CD14-positive monocyte (primary cell): ENCODE measurements around the gene ACACA. TPM values are rescaled to one million over a fixed set of nuclear protein-coding genes. Genes with fewer than 3 reads are reported as not detected.

Experiments
- DNase-seq, 3 donors: peaks; one replicate each; pipeline ENCODE4 v3.0.0-alpha.2; 2011 to 2022
- H2AFZ ChIP-seq: 2 replicates; pipeline ENCODE4 v1.6.0; 2012; ENCODE audit warnings: mild to moderate bottlenecking, low read depth, low read length, inconsistent platforms; ENCODE audit not compliant: insufficient read depth, poor library complexity, severe bottlenecking
- H3K27ac ChIP-seq, 2 donors: 1 replicate in 1 of 2; 2 replicates in 1 of 2; pipeline ENCODE4 v1.5.1; 2012 to 2013; ENCODE audit warnings: low read length in 2 of 2, control low read depth in 1 of 2, inconsistent platforms in 1 of 2, low read depth in 1 of 2, mild to moderate bottlenecking in 1 of 2
- H3K27me3 ChIP-seq, 2 donors: one replicate each; pipeline versions ENCODE4 v1.6.0 to v1.6.1; 2011 to 2013; ENCODE audit warnings: low read length in 2 of 2; ENCODE audit not compliant: control insufficient read depth in 2 of 2, insufficient read depth in 2 of 2
- H3K36me3 ChIP-seq, 2 donors: replicated peaks in 1 of 2; 1 replicate in 1 of 2; 2 replicates in 1 of 2; pipeline versions ENCODE4 v1.5.1 to v1.6.1; 2012 to 2013; ENCODE audit warnings: low read length in 2 of 2, control low read depth in 1 of 2, inconsistent platforms in 1 of 2, mild to moderate bottlenecking in 1 of 2; ENCODE audit not compliant: insufficient read depth in 2 of 2, control insufficient read depth in 1 of 2
- H3K4me1 ChIP-seq, 2 donors: 1 replicate in 1 of 2; 2 replicates in 1 of 2; pipeline versions ENCODE4 v1.5.1 to v1.6.1; 2012 to 2013; ENCODE audit warnings: low read length in 2 of 2, control low read depth in 1 of 2, inconsistent platforms in 1 of 2, mild to moderate bottlenecking in 1 of 2, moderate library complexity in 1 of 2; ENCODE audit not compliant: insufficient read depth in 2 of 2, control insufficient read depth in 1 of 2
- H3K4me2 ChIP-seq: replicated peaks from 2 replicates; pipeline ENCODE3; 2012; ENCODE audit warnings: low read length, moderate library complexity, mild to moderate bottlenecking; ENCODE audit not compliant: poor library complexity, severe bottlenecking; ENCODE audit errors: extremely low read depth
- H3K4me3 ChIP-seq, 3 experiments: fragments of 200-600 bp in 1 of 3; sonication (generic) in 1 of 3; replicated peaks in 1 of 3; 1 replicate in 2 of 3; 2 replicates in 1 of 3; pipeline ENCODE4 v1.5.1; 2011 to 2013; ENCODE audit warnings: low read length in 3 of 3, mild to moderate bottlenecking in 3 of 3, control low read depth in 2 of 3, low read depth in 2 of 3, inconsistent platforms in 1 of 3, moderate library complexity in 1 of 3
- H3K79me2 ChIP-seq: 2 replicates; pipeline ENCODE4 v1.6.0; 2012; ENCODE audit warnings: mild to moderate bottlenecking, control low read depth, inconsistent platforms, low read length, moderate library complexity; ENCODE audit not compliant: insufficient read depth
- H3K9ac ChIP-seq: 2 replicates; pipeline ENCODE4 v1.6.0; 2017; ENCODE audit warnings: low read length, mild to moderate bottlenecking; ENCODE audit not compliant: insufficient read depth, poor library complexity, severe bottlenecking
- H3K9me3 ChIP-seq, 2 donors: replicated peaks in 1 of 2; 1 replicate in 1 of 2; 2 replicates in 1 of 2; pipeline versions ENCODE4 v1.5.1 to v1.6.1; 2012 to 2013; ENCODE audit warnings: low read length in 2 of 2, control low read depth in 1 of 2; ENCODE audit not compliant: control insufficient read depth in 1 of 2, insufficient read depth in 1 of 2
- H4K20me1 ChIP-seq: 2 replicates; pipeline ENCODE4 v1.6.0; 2012; ENCODE audit warnings: mild to moderate bottlenecking, low read length, control low read depth, moderate library complexity; ENCODE audit not compliant: insufficient read depth
- H3K27ac Mint-ChIP-seq, 7 donors: one replicate each; pipeline ENCODE4 v1.8.0; 2020; ENCODE audit warnings: mild to moderate bottlenecking in 7 of 7, mixed read lengths in 7 of 7, moderate library complexity in 6 of 7, inconsistent platforms in 2 of 7
- H3K27me3 Mint-ChIP-seq, 3 donors: one replicate each; pipeline ENCODE4 v1.8.0; 2021 to 2022; ENCODE audit warnings: low read depth in 3 of 3, mild to moderate bottlenecking in 3 of 3, mixed read lengths in 3 of 3, moderate library complexity in 3 of 3, inconsistent platforms in 1 of 3
- H3K36me3 Mint-ChIP-seq, 2 donors: one replicate each; pipeline ENCODE4 v1.8.0; 2020; ENCODE audit warnings: mixed read lengths in 2 of 2, inconsistent platforms in 1 of 2, mild to moderate bottlenecking in 1 of 2
- H3K4me1 Mint-ChIP-seq: one replicate; pipeline ENCODE4 v1.8.0; 2020; ENCODE audit warnings: mild to moderate bottlenecking, mixed read lengths
- H3K4me3 Mint-ChIP-seq, 2 donors: one replicate each; pipeline ENCODE4 v1.8.0; 2020; ENCODE audit warnings: mild to moderate bottlenecking in 2 of 2, mixed read lengths in 2 of 2, moderate library complexity in 1 of 2
- H3K9me3 Mint-ChIP-seq, 7 donors: one replicate each; pipeline ENCODE4 v1.8.0; 2020 to 2022; ENCODE audit warnings: mixed read lengths in 7 of 7, mild to moderate bottlenecking in 6 of 7, moderate library complexity in 6 of 7, inconsistent platforms in 2 of 7
- WGBS: methylation state at CpG from one replicate; pipeline ENCODE4 v1.1.5; 2013; ENCODE audit warnings: missing lambda C conversion rate; ENCODE audit not compliant: insufficient coverage; 5-methylcytosine and 5-hydroxymethylcytosine counted together
- intact Hi-C, 2 donors: fragments of 100-400 bp; cut with micrococcal nuclease; formaldehyde crosslinking; loops; one replicate each; pipeline versions ENCODE4 v1.15.0 to v1.15.1; 2023
- polyA plus RNA-seq, 3 donors: library from polyadenylated mRNA; depleted of rRNA in 1 of 3; unstranded in 2 of 3; stranded (reverse) in 1 of 3; fragments of 300-500 nt in 2 of 3; fragments of >200 nt in 1 of 3; fragmentation: Illumina TruSeq in 2 of 3; gene quantifications; 1 replicate in 2 of 3; 2 replicates in 1 of 3; pipeline ENCODE4 v1.2.3, GENCODE V29; 2012 to 2021
- TF ChIP-seq, protein P1 (sequence below): fragments of 200-600 bp; IDR thresholded peaks from one replicate; pipeline ENCODE4 v1.8.0; 2022; ENCODE audit warnings: antibody characterized with exemption, mild to moderate bottlenecking

ACACA gene
- polyA plus RNA-seq, 3 donors = 3.5 to 4.6 (median 3.8) TPM

DNA sequence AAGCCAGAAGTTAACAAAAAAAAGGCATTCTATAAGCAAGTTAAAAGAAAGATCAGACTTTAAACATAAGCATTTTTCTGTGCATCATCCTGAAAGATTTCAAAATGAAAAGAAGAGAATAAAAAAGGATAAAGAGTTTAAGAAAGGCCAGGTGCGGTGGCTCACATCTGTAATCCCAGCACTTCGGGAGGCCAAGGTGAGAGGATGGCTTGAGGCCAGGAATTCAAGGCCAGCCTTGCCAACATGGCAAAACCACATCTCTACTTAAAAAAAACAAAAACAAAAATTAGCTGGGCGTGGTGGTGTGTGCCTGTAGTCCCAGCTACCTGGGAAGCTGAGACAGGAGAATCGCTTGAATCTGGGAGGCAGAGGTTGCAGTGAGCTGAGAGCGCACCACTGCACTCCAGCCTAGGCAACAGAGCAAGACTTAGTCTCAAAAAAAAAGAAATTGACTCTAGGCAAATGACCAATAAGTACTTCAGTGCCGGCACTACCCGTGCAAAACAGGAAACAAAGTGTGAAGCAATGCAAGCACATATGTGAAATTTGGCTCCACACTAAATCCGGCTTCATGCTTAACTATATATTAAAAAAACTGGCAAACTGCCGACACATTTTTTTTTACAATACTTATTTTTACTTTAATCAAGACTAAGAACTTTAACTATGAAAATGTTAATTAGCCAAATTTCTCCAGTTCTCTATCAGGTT, 114.1 kb downstream of the ACACA start:
- peak; percentile 55 to 67 (median 63) for DNase-seq

DNA sequence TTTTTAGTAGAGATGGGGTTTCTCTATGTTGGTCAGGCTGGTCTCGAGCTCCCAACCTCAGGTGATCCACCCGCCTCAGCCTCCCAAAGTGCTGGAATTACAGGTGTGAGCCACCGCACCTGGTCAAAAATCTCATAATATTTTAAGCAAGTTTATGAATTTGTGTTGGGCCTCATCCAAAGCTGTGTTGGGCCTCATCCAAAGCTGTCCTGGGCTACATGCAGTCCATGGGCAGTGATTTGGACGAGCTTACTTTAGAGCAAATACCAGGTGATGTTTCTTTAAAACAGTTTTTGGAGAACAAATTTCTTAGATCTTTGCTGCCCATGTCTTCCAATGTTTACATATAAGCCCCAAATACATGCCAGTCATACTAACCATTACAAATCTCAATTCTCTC, 115.3 kb downstream of the ACACA start:
- no CpG with 5 or more reads among the region's 4 CpGs for WGBS
- no peaks in the 10 kb centered on the region for H3K36me3 ChIP-seq
- H2AFZ ChIP-seq = no peak overlapping the region
- H3K9ac ChIP-seq = no peak overlapping the region
- no peaks in the 10 kb centered on the region for H3K79me2 ChIP-seq
- no peak overlapping the region for H3K4me3 ChIP-seq
- no peaks in the 10 kb centered on the region for H4K20me1 ChIP-seq
- H3K4me2 ChIP-seq = no peak overlapping the region
- TF ChIP-seq, protein P1, sequence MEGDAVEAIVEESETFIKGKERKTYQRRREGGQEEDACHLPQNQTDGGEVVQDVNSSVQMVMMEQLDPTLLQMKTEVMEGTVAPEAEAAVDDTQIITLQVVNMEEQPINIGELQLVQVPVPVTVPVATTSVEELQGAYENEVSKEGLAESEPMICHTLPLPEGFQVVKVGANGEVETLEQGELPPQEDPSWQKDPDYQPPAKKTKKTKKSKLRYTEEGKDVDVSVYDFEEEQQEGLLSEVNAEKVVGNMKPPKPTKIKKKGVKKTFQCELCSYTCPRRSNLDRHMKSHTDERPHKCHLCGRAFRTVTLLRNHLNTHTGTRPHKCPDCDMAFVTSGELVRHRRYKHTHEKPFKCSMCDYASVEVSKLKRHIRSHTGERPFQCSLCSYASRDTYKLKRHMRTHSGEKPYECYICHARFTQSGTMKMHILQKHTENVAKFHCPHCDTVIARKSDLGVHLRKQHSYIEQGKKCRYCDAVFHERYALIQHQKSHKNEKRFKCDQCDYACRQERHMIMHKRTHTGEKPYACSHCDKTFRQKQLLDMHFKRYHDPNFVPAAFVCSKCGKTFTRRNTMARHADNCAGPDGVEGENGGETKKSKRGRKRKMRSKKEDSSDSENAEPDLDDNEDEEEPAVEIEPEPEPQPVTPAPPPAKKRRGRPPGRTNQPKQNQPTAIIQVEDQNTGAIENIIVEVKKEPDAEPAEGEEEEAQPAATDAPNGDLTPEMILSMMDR = no peak
- H3K36me3 Mint-ChIP-seq = no peaks in the 10 kb centered on the region
- H3K9me3 ChIP-seq = no peaks in the 10 kb centered on the region
- H3K27me3 ChIP-seq = no peaks in the 10 kb centered on the region
- intact Hi-C loops = no loop called here
- no peak overlapping the region for H3K27ac Mint-ChIP-seq
- no peak for DNase-seq
- peaks cover 11 to 22% of the 10 kb centered on the region in 2 donors for H3K4me1 ChIP-seq
- H3K4me3 Mint-ChIP-seq = no peak overlapping the region
- no peak overlapping the region for H3K27ac ChIP-seq
- H3K4me1 Mint-ChIP-seq = peaks cover 28% of the 10 kb centered on the region
- no peaks in the 10 kb centered on the region for H3K27me3 Mint-ChIP-seq
- peaks cover 0 to 2% (median 0%) of the 10 kb centered on the region in 7 donors for H3K9me3 Mint-ChIP-seq

More for the DNA sequence above, 114.1 kb downstream of the ACACA start:
- Histone ChIP-seq H3K4me1 (peaks cover 11 to 22% of the 10 kb centered on the region in 2 donors), H3K27ac (peak overlapping the region in 1 of 2 donors; percentile 46), H3K9ac (peak overlapping the region; percentile 32), H3K27me3 (no peaks in the 10 kb centered on the region), H2AFZ (peak overlapping the region; percentile 51), H3K79me2 (no peaks in the 10 kb centered on the region), H3K4me3 (peak overlapping the region in 1 of 3 experiments; percentile 60), H4K20me1 (no peaks in the 10 kb centered on the region), H3K4me2 (peak overlapping the region; percentile 60), H3K36me3 (no peaks in the 10 kb centered on the region), H3K9me3 (no peaks in the 10 kb centered on the region)
- no peaks in the 10 kb centered on the region for H3K36me3 Mint-ChIP-seq
- intact Hi-C loops = no loop called here
- TF ChIP-seq, protein P1 = no peak
- H3K27me3 Mint-ChIP-seq = no peaks in the 10 kb centered on the region
- H3K27ac Mint-ChIP-seq = peak overlapping the region in 6 of 7 donors; percentile 58 to 85 (median 78)
- H3K4me1 Mint-ChIP-seq = peaks cover 28% of the 10 kb centered on the region
- H3K9me3 Mint-ChIP-seq = peaks cover 0 to 2% (median 0%) of the 10 kb centered on the region in 7 donors
- 28% methylated on average over 4 of the region's 9 CpGs for WGBS
- peak overlapping the region; percentile 59 to 81 for H3K4me3 Mint-ChIP-seq
